ENCODE measurements around the gene ABCD3.

DNA sequence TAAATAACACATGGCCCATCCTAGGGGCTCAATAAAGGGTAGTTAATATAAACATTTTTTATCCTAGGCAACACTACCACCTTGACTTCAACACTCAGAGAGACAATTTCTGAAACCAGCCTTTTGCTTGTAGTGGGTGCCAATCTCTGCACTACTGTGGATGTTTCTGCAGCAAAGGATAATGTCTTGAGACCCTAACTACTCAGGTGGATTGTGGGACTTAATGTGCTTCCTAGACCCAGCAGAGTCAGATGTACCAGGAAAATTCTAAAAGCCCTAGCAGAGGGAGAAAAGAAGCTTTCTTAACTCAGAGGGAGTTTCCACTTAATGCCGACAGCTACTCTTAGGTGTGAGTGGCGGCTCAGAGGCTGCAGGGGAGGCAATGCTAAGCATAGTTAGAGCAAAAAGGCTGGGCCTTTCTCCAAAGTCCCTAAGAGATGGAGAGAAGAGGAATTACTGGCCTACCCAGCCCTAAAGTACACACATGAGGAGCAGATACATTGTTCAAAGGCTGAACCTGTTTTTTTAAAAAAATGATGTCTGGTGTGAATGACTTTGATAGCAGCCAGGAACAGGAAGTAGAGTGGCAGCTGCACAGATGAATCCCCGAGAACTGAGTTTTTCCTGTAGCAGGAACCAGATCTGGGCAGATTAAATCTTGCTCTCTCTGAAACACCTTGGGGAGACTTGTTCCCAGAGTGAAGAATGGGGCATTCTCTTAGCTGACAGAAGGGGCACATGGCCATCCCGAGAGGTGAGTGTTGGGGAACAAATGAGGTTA, 33.5 kb upstream of the ABCD3 start:
- TF ChIP-seq, protein P1, sequence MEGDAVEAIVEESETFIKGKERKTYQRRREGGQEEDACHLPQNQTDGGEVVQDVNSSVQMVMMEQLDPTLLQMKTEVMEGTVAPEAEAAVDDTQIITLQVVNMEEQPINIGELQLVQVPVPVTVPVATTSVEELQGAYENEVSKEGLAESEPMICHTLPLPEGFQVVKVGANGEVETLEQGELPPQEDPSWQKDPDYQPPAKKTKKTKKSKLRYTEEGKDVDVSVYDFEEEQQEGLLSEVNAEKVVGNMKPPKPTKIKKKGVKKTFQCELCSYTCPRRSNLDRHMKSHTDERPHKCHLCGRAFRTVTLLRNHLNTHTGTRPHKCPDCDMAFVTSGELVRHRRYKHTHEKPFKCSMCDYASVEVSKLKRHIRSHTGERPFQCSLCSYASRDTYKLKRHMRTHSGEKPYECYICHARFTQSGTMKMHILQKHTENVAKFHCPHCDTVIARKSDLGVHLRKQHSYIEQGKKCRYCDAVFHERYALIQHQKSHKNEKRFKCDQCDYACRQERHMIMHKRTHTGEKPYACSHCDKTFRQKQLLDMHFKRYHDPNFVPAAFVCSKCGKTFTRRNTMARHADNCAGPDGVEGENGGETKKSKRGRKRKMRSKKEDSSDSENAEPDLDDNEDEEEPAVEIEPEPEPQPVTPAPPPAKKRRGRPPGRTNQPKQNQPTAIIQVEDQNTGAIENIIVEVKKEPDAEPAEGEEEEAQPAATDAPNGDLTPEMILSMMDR (IDR thresholded peaks at IDR 0.05): no peak
- no peak for TF ChIP-seq EP300 (IDR thresholded peaks at IDR 0.05)
